Activated CD4-positive, alpha-beta T cell treated with anti-CD3 and anti-CD28 coated beads for 4 hours (primary cell): ENCODE data around the gene PATL2.
"Not testable (repeated sequence)": the region's sequence is repeated elsewhere in the genome, so short reads cannot be mapped to it uniquely, and the experiment has no call there.

Source experiments
- DNase-seq, 2 donors: peaks; one replicate each; pipeline ENCODE4 v3.0.0-alpha.2; 2020

PATL2 gene

GRCh38 chr15:44641651-44642050 lies 69.5 kb downstream of the PATL2 start:
- no peak for DNase-seq

- DNase-seq: no peak
These were observed 74.1 kb downstream of the PATL2 start for GRCh38 chr15:44636976-44637375.

- DNase-seq: no peak
These were observed 77.5 kb downstream of the PATL2 start for GRCh38 chr15:44633603-44634002.

- DNase-seq: not testable (repeated sequence)
These were observed 85.8 kb downstream of the PATL2 start for GRCh38 chr15:44625286-44625685.

GRCh38 chr15:44623178-44623577 lies 87.9 kb downstream of the PATL2 start:
- DNase-seq: no peak

GRCh38 chr15:44620081-44620480 lies 91.0 kb downstream of the PATL2 start:
- DNase-seq: no peak

GRCh38 chr15:44616974-44617373 lies 94.1 kb downstream of the PATL2 start:
- DNase-seq: no peak
